Activated CD4-positive, alpha-beta T cell treated with anti-CD3 and anti-CD28 coated beads, Interleukin-2, amount 50 U/mL, for 1 hour (primary cell): ENCODE results near the gene IRX4.
"Not testable (repeated sequence)": the region's sequence is repeated elsewhere in the genome, so short reads cannot be mapped to it uniquely, and the experiment has no call there.

Experiments used
- DNase-seq: peaks from one replicate; pipeline ENCODE4 v3.0.0-alpha.2; 2020

Gene IRX4

DNA sequence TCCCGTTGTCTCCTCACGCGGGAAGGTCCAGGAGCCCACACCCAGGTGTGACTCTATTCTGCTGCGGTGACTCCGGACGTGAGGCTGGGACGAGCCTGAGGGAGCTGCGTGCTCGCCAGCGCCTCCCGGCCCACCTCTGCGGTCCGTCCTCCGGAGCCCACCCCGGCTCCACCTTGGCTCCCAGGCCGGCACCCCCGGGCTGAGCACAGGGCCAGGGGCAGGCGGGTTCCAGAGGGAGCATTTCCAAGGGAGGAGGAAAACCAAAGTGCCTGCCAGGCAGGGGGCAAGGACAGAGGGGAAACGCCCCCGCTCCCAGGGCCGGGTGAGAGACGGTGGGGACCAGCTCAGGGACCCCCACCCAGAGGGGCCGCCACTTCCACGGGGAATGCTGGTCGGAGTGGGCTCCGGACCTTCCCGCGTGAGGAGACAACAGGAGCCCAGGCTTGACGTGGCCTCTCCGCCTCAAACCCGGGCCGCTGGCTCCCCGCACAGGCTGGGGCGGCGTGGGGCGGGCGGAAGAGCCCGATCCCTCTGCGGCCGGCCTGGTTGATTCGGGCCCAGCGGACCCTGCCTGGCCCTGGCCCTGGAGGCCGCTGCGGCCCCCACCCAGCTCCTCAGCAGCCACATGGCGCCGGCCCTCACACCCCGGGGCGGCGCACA is 26.0 kb downstream of the IRX4 start:
- DNase-seq = no peak

GRCh38 chr5:1855596-1855995 is 27.1 kb downstream of the IRX4 start:
- no peak for DNase-seq

GRCh38 chr5:1855075-1855474 is 27.6 kb downstream of the IRX4 start:
- no peak for DNase-seq

- DNase-seq = no peak
These were observed 29.2 kb downstream of the IRX4 start for GRCh38 chr5:1853531-1853930.

DNA sequence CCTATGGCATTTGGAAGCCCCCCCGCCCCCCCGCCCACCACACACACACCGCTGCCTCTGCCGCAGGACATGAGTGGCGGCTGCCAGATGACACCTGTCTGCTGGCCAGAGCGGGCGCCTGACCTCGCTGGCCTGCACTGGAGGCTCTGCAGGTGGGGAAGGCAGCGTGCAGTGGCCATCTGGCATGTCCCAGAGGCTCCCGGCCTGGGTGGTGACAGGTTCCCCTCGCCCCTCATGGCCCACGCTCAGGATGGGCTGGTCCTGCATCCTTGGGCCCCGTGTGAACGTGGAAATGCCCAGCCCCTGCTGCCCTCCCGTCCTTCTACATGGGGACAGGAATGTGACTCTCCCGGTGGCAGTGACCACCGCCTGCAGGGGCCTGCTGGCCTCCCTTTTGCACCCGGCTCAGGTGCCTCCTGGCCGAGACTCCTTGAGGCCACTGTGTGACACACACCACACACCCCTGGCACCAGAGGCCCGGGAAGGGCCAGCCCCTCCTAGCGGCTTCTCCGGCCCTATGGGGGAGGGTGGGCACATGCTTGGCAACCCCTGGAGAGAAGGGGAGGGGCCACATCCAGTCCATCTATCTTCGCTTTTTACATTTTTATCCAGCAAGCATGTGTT is 30.3 kb downstream of the IRX4 start:
- DNase-seq = no peak

- DNase-seq = no peak
These were observed 31.3 kb downstream of the IRX4 start for GRCh38 chr5:1851290-1851934.

- no peak for DNase-seq
These were observed 32.2 kb downstream of the IRX4 start for GRCh38 chr5:1850324-1851154.

DNA sequence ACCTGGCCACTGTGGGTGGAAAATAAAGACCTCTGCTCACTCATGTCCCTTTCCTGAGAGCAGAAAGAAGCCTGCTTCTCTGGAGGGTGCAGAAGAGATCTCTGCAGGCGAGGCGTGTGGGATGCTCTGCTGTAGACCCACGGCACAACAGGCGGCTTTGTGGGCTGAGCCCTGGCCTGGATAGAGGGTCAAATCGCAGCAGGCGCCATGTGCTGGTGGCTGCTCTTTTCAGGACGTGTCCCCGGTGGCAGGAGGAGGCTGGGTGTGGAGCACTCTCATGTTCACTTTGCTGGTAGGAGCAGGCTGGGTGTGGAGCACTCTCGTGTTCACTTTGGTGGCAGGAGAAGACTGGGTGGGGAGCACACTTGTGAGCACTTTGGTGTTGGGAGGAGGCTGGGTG is 35.1 kb downstream of the IRX4 start:
- no peak for DNase-seq

- DNase-seq = no peak
These were observed 35.7 kb downstream of the IRX4 start for GRCh38 chr5:1847056-1847455.

- no peak for DNase-seq
These were observed 36.1 kb downstream of the IRX4 start for GRCh38 chr5:1846583-1846982.

GRCh38 chr5:1845696-1846095 is 37.0 kb downstream of the IRX4 start:
- DNase-seq = no peak

- DNase-seq = no peak
These were observed 37.9 kb downstream of the IRX4 start for GRCh38 chr5:1844708-1845436.

DNA sequence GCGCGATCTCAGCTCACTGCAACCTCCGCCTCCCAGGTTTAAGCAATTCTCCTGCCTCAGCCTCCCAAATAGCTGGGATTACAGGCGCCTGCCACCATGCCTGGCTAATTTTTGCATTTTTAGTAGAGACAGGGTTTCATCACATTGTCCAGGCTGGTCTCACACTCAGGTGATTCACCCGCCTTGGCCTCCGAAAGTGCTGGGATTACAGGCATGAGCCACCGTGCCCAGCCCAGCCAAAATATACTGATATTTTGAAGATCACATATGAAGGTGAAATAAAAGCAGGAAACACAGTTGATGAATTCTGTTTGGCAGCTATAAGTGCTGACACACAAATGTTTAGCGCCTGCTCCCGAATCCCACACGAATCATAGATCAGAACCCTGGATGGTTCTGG is 39.0 kb downstream of the IRX4 start:
- DNase-seq = not testable (repeated sequence)

DNA sequence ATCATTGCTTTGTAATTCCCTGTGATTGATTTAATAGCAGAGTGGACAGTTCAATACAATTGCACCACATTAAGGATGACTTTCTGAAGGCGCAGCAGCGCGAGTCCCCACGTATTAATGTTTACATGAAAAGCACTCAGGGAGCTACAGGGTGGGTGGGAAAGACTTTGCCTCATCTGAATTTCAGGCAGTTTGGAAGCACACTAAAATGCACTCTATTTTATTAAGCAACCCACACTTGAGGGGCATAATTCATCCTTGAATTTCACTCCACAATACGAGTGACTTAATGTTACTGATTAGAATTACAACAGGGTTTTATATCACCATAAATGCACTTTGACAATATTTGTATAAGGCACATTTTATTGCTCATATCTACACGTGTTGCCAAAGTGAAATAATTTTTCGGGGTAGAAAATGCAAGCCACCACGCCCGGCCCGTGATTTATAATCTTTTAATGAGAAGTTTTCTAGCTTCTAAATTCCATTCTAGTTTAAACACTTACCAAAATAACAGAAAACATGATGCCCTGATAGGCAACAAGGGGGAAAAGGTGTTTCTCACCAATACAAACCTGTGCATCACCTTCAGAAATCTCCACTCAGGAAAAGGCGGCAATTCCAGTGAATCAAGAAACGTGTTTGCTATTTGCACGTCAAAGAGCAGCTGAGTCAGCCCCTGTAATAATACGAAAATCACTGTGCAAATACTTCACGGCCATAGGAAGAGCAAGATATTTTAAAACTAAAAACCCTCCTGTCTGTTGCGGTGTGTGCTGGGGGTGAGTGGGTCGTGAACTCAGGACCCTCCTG is 40.5 kb downstream of the IRX4 start:
- DNase-seq = no peak

DNA sequence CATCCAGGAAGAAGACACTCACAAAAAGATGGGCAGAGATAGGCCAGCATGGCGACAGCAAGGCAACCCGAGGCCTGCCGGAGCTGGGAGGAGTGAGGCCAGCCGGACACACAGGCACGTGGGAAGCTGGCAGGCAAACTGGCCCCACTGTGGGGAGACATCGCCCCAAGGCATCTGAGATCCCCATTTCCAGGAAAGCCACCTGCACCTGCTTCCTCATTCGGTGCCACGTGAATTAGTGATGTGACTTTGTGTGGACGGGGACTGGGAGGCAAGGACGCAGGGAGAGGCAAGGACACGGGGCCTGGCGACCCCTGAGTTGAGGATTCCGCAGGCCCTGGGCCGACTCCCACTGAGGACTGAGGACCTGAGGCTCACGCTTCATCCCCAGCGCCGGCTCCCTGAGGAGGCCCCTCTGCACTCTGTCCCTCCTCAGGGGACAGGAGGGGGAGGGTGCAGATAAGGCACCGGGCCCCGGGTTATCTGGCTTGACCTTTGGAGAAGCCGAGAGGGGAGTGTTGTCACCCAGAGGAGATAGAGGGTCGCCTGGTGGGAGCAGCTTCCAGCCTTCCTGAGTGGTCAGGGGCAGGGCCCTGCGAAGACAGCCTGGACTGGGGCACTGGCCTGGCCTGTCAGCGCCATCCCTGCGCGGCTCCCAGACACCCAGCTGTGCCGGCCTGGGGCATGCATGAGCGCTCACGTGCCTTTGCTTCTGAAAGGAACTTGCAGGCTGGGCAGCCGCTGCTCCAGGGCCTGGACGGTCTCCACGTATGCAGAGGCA is 41.8 kb downstream of the IRX4 start:
- DNase-seq = no peak

DNA sequence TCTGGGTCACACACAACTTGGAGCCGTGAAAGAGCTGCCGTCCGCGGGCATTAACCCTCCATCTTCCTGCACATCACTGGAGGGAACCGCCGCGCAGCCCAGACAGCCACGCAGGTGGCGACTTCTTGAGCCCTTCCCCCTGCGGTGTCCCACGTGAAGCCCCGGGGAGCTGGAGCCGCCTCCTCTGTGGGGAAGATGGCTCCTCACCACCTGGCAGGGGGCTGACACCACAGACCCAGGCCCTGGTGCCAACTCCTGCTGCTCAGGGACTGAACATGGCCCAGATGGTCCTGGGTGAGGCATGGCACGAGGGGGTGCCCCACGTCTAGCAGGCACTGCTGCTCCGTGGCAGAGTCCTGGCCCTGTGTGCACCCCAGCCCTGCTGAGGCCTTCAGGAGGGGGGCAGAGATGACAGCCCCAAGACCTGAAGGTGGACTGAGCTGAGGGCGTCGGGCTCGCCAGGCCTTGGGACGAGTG is 42.6 kb downstream of the IRX4 start:
- no peak for DNase-seq

GRCh38 chr5:1838013-1838412 is 44.7 kb downstream of the IRX4 start:
- DNase-seq = no peak

GRCh38 chr5:1836891-1837880 is 45.5 kb downstream of the IRX4 start:
- no peak for DNase-seq

DNA sequence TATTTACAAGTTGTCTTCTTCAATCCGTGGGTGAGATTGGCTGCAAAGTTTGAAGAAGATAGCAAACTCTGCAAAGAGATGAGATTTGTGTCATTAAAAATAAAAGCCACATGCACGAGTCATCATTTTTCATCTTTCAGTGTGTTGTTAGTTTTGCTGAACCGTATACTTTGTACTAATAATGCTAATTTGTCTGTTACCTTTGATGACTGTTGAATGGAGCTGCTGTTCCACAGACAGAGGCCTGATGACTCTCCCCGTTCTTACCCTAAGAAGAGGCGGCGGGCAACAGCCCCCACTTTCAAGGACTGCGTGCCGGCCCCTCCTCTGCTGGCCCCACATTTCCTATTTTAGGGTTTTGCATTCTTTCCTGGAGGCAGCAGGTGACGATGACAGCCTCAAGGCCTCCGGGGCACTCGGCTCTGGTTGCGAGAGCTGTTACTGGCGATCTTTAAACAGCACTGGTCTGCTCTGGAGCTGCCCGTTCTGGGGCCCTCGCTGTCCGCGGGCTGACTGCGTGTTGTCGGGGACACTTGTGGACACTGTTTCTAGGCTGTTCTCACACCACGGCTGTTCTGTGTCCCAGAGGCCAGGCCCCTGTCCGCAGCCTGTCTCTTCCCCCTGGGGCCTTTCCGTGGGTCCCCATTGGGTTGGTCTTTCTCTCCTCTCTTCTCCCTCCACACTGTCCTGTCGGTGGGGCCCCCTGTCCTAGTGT is 46.4 kb downstream of the IRX4 start:
- DNase-seq = no peak
